Glomerular endothelial cell (primary cell): ENCODE measurements around the gene USP36. TPM values are rescaled to one million over a fixed set of nuclear protein-coding genes. Genes with fewer than 3 reads are reported as not detected.
"Not testable (repeated sequence)": the region's sequence is repeated elsewhere in the genome, so short reads cannot be mapped to it uniquely, and the experiment has no call there.

ENCODE experiments used
- DNase-seq: peaks from one replicate; pipeline ENCODE4 v3.0.0-alpha.2; 2011; ENCODE audit warnings: low read depth, low spot score; ENCODE audit errors: extremely low read depth
- total RNA-seq: library from RNA; depleted of rRNA; stranded (reverse); fragments of >200 nt; gene quantifications from 2 replicates; pipeline ENCODE4 v1.2.3, GENCODE V29; 2015

USP36 gene
- 34.3 and 41.2 TPM in 2 replicates for total RNA-seq

DNA sequence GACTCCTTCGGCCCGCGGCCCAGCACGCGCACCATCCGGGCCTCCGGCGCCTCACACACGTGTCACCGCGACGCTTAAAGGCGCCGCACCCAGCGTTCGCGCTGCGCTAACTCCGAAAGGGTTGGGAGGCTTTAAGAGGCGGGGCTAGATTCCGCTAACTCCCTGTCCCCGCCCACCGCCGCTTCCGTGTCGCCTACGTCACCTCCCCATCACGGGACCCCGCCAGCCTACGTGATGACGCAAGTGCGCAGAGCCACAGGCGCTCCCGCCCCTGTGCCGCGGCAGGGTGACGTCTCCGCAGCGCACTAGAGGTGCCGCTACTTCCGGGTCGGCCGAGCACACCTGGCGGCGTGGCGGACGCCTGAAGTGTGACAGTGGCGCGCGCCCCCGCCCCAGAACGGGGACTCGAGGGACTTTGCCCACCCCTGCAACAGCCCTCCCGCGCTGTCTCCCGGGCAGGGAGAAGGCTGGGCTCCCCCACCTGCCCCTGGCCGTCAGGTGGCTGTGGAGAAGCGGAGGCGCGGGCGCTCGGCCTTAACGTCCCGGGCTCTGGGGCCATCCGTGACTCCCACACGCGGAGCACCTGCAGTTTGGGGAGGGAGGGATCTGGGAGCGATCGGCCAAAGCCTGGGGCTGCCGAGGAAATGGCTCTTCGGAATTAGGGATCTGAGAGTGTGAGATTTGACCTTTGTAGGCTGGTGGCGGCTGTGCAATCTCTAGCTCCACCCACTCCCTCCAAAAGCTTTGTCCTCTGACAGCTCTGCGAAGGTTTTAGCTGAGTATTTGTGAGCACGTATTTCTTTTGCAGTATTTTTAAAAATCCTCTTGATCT, at the start of gene USP36:
USP36 (minus strand) TSS at position 35 of the 832 bp plus-strand sequence. CDS start 4,451 bp downstream, outside the sequence.
- DNase-seq = peak; percentile 84

DNA sequence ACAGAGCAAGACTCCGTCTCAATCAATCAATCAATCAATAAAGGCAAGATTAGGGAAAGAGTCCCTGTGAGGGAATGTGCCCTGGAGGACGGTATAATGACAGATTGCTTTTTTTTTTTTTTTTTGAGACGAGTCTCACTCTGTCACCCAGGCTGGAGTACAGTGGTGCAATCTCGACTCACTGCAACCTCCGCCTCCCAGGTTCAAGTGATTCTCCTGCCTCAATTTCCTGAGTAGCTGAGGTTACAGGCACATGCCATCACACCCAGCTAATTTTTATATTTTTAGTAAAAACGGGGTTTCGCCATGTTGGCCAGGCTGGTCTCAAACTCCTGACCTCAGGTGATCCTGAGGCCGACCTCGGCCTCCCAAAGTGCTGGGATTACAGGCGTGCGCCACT, 49.5 kb upstream of the USP36 start:
- not testable (repeated sequence) for DNase-seq

DNA sequence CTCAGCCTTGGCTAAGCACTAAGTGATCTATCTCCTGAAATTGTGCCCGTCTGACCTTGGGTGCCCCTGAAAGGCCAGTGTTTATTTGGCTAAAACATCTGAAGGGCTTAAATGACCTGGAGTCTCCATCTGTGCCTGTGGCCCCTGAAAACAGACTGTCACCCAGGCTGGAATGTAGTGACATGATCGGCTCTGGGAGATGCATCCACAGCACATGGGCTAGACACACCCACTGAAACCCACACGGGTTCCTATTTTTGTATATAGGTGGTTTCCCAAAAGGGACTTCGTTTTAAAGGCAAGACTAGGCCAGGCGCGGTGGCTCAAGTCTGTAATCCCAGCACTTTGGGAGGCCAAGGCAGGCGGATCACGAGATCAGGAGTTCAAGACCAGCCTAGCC, 48.9 kb upstream of the USP36 start:
- DNase-seq = no peak

DNA sequence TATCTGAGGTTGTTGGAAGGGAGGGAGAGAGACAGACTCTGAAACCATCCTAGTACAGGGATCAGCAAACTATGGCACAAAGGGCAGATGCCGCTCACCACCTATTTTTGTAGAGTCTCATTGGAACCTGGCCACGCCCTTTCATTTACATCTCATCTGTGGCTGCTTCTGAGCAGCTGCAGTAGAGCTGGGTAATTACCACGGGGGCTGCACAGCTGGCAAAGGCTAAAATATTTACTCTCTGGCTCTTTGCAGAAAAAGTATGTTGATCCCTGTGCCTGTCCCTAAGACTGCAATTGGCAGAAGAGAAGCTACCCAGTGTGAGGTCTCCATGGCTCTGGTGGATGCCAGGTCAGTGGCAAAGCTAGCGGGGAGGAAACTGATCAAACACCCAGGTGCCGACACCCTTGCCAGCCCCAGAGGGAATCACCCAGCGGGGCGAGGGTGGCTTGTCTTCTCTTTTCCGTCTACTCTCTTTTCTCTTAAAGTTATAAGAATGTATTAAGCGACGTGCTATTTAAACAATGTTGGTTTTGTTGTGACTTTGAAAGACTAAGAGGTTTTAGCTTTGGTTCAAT, 48.4 kb upstream of the USP36 start:
- DNase-seq = no peak

DNA sequence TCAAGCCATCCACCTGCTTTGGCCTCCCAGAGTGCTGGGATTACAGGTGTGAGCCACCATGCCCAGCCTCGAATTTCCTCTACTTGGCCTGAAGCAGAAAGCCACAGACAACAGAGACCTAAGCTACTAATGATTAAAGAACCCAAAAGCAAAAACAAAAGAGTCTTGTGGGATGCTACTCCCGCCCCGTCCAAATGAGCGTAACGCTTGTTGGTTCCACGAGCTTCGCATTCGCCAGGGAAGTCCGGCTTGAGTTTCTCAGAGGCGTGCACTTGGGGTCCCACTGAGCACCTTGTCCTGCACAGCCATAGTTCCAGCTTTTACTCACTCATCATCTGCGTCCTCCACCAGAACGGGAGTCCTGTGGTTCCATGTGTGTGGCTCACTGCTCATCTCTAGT, 46.3 kb upstream of the USP36 start:
- DNase-seq = no peak

DNA sequence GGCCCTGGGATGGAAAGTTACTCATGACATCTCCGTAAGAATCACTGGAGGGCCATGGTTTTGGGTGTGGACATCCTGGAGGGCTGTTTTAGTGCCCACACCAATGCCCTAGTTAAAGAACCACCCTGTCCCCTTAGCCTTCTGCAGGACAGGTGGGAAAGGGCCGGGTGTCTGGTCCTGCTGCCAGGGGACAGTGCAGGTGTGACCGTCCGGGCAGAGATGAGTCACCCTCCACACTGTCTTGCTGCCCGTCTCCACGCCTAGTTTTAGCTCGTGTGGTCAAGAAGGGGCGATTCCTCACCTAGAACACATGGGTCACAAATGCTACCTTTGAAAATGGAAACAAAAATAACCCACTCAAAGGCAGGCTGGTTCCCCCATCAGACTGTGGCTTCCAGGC, 45.3 kb upstream of the USP36 start:
- DNase-seq = no peak

DNA sequence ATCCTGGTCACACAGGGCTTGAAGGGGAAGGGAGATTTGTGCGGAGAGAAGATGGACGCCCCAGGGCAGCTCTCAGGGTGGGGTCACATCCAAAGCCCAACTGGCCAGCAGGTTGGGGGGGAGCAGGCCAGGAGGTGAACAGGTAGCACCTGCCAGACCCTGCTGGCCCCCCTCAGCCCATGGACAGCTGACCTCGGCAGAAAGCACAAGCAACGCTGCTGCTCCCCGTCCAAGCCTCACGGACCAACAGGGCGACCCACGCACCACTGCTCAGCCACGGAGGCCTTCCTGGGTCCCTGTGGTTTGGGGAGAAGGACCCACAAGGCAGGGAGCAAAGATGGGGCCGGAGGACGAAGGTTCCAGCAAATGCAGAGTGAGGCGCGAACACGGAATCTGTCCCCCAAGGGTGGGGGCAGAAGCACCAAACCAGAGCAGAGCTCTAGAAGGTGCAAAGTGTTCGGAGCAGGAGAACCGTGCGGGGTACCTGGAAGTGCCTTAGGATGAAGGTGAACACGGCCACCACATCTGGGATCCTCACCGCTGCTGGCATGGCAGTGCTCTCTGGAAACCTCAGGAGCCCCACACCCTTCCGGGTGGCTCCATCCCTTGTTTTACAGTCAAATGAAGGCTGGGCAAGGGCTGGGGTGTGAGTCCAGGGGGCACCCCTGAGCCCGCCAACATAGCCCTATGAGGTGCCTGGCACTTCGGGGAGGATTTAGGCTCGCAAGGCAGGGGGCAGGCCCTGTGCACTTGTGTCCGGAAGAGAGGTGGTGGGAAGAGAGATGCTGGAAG, 44.5 kb upstream of the USP36 start:
- DNase-seq = no peak

DNA sequence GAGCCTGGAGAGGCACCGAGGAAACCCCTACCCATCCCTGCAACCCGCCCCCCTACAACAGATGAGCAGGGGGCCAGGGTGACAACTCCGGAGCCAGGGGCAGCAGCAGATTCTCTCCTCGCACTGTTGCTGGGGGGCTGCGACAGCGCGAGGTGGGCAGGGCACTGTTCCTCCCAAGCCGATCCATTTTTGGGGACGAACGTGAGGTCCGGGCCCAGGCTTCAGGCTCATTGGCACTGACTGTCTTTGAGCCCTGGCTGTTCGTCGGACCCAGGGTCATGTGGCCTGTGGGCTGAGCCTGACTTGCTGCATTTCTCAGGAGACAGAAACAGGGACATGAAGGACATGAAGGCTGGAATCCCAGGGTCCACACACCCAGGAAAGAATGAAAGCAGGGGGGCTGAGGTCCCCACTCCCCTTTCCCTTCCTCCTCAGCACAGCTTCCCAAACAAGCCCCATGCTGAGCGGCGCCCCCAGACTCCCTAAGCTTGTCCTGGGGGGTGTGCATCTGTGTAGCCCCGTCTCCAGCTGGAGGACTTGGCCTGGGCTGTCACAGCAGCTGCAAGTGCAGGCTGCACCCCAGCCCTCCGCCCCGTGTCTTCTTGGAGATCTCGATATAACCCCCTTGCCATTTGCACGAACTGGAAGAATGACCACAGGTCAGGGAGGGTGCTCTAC, 43.7 kb upstream of the USP36 start:
- DNase-seq = no peak

DNA sequence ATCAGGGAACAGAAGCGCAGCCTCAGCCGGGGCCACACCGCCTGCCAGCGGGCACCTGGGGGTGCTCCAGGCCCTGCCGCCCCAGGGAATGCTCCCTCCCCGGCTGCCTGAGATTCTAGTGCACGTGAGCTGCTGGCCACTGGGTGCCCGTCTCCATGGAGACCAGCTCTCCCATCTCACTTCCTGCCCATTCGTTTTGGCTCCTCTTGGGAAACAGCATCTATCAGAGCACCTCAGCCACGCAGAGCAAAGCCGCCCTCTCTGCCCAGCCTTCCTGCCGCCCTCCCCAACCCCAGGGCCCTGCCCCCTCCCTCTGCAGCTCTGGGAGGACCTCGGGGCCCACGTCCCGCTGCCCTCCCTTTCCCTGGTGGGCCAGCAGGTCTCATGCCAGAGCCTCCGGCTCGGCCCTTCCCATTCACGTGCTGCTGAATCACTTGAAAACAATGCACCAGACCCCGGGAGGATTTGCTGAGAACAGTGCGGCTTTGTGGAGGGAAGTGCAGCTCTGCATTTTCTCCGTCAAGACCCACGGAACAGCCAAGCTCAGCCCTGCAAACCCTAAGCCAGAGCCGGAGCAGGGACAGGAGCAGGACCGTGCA, 43.0 kb upstream of the USP36 start:
- DNase-seq = peak; percentile 82

DNA sequence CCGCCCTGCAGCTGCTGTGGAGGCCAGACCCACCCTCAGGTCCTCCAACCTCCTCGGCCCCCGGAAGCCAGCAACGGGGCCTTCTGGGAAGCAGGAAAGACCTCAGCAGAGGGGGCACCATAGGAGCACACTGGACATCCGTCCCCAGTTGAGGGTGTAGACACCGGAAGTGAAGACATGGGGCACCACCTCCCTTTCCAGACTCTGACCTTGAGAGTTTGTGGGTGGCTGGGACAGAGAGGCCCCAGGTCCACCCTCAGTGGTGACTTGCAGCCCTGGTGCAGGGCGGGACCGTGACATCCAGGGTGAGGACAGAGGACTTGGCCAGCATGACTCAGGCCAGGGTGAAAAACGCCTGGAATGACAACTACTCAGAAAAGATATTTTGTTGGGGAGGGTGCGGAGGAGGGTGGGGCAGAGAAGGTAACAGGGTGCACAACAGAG, 42.5 kb upstream of the USP36 start:
- no peak for DNase-seq

DNA sequence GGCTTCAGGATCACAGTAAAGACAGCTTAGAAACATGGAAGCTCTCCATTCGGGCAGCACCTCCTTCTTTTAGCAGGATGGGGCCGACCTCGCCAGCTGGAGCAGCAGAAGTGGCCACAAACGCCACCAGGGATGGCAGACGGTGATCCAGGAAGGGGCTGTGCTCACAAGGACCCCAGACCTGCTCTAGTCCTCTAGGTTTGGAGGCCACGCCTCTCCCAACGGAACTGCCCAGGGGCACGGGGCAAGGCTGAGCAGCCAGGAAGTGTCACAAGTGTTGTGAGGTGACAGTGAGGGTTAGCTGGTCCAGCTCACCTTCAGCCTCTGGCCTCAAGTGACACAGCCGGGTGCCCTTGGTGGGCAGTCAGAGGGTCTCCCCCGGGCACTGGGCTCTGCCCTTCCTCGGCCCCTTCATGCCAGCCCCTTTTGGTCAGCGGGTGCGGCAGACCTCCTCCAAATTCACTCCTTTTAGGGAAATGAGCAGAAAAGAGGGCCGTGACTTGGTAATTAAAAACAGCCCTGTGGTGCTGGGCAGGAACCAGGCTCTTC, 42.0 kb upstream of the USP36 start:
- DNase-seq = no peak

DNA sequence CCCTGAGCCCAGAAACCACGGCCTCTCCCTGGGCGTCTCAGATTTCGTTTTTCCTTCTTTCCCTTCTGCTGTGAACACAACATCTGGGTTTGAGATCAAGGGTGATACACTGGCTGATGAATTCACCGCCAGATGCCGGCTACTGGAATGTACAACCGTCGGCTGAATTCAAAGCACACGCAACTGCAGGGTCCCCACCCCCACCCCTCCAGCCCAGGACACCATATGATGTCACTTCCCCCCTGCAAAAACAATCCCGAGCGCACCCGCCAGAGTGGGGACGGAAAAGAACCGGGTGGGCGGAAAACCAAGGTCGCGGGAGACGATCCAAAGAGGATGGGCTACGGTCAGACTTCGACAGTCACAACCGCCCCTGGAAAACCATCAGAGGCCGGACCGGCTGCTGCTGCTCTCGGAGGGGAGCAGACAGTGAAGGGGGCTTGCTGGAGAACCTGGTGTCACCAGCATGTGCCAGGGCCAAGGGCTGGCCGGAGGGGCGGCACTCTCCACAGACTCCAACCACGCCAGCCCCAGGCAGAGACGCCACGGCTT, 39.1 kb upstream of the USP36 start:
- DNase-seq = no peak

DNA sequence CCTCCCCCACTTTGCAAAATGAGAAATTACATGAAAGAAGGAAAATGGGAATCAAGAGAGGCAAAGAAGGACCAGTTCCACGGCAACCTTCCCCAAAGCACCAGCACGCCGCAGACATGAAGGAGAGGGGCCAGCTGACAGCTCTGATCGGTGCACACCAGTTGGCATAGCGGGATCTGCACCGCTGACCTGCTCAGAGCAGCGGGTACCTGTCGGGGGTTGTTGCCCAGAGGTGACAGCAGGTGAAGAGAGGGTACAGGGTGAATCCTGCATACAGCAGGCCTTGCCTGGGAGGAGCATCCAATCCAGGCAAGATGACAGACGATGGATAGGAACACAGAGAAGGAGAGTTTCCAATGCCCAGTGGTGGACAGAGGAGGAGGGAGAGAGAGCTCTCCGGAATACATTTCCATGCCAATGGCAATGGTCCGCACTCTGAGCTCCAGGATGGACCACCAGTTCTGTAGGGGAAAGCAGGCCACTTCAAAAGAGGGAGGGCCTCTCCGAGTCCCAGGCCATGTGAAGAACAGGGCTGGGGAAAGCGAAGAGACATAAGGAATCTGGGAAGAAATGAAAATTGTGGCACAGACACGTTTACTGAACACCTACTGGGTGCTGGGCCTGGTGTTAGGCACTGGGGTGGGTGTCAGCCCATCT, 38.4 kb upstream of the USP36 start:
- no peak for DNase-seq

DNA sequence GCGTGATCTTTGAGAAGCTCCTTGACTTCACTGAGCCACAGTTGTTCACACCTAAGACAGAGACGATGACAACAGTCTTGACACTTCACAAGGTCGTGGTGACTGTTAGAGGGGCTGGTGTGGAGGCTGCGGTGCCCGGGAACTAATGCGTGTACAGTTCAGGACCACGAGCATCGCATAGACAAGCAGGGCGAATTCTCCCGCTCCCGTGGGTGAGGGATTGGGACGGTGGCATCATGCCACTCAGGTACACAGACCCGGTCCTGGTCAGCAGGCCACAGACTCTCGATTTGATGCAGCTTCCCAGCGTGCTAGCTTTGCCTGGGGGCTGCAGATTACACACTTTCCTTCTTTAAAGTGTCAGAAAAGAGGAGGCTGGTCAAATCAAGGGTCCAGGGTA, 37.6 kb upstream of the USP36 start:
- no peak for DNase-seq

DNA sequence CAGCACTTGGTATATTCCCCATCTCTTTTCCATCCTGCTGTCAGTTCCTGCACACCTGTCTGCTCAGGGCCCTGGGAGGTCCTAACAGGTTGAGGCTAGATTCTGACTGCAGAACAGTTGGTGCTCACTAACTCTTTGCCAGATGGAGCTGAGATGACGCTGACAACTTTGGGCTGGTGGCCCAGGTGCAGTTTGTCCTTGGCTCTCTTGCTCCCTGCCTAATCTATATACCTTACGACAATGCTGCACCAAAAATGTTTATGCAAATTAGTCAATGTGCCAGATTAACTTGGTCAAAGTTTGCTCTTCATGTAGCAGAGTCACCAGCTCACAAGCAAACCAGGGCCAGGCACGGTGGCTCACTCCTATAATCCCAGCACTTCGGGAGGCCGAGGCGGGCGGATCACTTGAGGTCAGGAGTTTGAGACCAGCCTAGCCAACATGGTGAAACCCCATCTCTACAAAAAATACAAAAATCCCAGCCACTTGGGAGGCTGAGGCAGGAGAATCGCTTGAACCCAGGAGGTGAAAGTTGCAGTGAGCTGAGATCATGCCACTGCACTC, 36.4 kb upstream of the USP36 start:
- DNase-seq = not testable (repeated sequence)

DNA sequence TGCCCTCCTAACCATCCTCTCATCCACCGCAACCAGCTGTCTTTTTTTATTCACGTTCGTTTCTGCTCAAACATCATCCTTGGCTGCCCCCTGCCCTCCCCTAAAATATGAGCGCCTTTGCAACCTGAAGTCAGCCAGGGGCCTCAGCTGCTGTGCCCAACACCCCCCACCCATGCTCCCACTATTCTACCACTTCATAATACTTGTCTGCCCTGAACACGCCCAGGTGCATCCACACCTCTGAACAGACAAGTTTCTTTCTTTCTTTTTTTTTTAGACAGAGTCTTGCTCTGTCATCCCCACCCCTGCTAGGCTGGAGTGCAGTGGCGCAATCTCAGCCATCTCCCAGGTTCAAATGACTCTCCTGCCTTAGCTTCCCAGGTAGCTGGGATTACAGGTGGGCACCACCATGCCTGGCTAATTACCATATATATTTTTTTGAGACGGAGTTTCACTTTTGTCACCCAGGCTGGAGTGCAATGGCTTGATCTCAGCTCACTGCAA, 35.5 kb upstream of the USP36 start:
- DNase-seq = no peak

DNA sequence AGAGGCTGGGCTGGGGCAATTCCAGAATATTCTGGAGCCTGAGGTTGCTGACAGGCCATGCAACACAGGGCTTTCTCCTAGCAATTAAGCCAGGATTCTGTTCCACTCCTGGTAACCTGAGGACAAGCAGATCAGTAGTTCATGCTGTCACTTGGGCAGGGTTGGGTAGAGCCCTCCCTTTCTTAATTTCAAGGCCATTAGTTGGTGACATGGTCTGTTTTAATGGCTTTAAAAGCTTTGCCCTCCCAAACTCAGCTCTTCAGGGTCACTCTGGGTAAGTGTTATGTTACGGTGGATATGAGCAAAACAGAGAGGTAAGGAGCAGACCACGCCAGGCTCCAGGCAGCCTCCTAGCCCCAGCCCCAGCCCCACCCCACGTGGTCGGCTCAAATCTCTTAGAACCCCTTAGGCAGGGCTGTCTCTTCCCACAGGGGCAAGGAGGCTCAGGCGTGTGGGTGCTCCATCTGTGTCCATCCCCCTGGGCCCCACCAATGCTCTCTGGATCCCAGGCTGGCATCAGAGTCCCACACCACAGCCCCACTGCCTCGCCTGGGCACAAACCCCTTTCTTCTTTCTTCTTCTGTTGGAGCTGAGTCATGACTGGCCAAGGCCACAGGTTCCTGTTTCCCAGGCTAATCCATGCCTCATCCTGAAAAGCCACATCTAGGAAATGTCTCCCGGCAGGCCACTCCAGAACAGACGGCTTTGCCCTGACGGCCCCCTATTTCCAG, 34.9 kb upstream of the USP36 start:
- DNase-seq = no peak
